ENCODE measurements around the gene PLEKHB1. TPM values are rescaled to one million over a fixed set of nuclear protein-coding genes. Genes with fewer than 3 reads are reported as not detected.

PLEKHB1 gene
- total RNA-seq, 3 donors from 2014 or later = 11.4 to 45.2 (median 19.7) TPM

DNA sequence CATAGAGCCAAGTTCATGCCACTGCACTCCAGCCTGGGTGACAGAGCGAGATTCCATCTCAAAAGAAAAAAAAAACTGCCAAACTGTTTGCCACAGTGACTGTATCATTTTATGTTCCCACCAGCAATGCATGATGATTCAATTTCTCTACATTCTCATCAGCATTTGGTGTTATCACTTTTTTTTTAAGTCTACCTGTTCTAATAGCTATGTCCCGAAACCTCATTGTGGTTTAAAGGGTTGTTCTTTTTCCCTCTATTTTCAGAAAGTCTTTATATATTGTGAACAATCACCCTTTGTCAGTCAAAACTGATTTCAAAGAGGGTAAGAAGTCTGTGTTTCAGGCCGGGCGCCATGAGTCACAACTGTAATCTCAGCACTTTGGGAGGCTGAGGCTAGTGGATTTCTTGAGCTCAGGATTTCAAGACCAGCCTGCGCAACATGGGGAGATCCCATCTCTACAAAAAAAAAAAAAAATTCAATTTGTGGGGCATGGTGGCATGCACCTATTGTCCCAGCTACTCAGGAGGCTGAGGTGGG lies 33.7 kb upstream of the PLEKHB1 start:
- DNase-seq (no peak), ATAC-seq (no peak)
- Histone ChIP-seq H3K36me3 (ENCODE audit: low read depth) (no peaks in the 10 kb centered on the region), H3K9me3 (no peaks in the 10 kb centered on the region), H3K4me3 (no peak overlapping the region), H3K4me1 (ENCODE audit: low read depth) (no peaks in the 10 kb centered on the region)
- TF ChIP-seq, protein P1, sequence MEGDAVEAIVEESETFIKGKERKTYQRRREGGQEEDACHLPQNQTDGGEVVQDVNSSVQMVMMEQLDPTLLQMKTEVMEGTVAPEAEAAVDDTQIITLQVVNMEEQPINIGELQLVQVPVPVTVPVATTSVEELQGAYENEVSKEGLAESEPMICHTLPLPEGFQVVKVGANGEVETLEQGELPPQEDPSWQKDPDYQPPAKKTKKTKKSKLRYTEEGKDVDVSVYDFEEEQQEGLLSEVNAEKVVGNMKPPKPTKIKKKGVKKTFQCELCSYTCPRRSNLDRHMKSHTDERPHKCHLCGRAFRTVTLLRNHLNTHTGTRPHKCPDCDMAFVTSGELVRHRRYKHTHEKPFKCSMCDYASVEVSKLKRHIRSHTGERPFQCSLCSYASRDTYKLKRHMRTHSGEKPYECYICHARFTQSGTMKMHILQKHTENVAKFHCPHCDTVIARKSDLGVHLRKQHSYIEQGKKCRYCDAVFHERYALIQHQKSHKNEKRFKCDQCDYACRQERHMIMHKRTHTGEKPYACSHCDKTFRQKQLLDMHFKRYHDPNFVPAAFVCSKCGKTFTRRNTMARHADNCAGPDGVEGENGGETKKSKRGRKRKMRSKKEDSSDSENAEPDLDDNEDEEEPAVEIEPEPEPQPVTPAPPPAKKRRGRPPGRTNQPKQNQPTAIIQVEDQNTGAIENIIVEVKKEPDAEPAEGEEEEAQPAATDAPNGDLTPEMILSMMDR (IDR thresholded peaks at IDR 0.05) = no peak
- intact Hi-C loops (cut with DNase I, micrococcal nuclease) = no loop called here

DNA sequence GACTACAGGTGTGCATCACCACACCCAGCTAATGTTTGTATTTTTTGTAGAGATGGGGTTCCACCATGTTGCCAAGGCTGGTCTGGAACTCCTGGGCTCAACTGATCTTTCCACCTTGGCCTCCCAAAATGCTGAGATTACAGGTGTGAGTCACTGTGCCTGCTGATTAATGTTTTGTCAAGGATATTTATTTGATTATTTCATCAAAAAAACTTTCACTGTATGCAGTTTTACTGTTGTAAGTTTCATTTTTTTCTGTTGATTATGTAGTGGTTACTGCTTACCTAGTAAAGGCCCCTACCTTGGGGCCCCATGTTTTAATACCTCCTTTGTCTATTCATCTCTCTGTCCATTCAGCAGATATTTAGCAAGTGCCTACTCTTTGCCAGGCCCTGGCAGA lies 31.8 kb upstream of the PLEKHB1 start:
- TF ChIP-seq, protein P1 (IDR thresholded peaks at IDR 0.05) = no peak
- no peak for ATAC-seq

DNA sequence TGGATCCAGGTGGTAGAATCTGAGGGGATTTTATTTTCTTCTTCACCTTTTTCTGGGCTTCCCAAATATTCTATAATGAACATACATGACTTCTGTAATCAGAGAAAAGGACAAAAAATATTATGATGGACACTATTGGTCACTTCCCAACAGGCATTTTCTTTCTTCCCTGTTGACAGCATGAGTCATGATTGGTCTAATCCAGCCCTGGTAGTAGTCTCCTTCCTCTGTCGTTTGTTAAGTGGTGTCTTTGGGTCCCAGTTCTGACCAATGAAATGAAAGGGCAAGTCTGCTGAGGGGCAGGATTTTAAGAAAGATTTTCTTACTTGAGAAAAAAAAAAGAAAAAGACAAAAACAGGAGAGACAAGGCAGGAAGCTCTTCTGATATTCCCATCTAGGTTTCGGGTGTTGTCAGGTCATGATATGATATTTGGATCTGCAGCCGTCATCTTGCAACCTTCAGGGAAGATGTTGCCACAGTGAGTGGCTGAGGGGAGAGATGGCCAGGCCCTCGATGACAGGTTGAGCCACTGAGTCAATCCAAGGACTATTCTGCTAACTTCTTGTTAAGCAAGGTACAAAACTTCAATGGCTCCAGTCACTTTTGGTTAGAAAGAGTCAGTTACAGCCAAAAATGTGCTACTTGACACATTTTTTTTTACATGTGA lies 23.3 kb upstream of the PLEKHB1 start:
- TF ChIP-seq, protein P1 (IDR thresholded peaks at IDR 0.05) = no peak
- ATAC-seq = no peak
- H3K4me3 ChIP-seq = no peak overlapping the region

More for the DNA sequence above, 31.8 kb upstream of the PLEKHB1 start:
- DNase-seq = no peak
- Histone ChIP-seq H3K9me3 (no peaks in the 10 kb centered on the region), H3K4me3 (no peak overlapping the region), H3K4me1 (ENCODE audit: low read depth) (no peaks in the 10 kb centered on the region), H3K36me3 (ENCODE audit: low read depth) (no peaks in the 10 kb centered on the region)
- intact Hi-C loops (cut with DNase I, micrococcal nuclease) = no loop called here

DNA sequence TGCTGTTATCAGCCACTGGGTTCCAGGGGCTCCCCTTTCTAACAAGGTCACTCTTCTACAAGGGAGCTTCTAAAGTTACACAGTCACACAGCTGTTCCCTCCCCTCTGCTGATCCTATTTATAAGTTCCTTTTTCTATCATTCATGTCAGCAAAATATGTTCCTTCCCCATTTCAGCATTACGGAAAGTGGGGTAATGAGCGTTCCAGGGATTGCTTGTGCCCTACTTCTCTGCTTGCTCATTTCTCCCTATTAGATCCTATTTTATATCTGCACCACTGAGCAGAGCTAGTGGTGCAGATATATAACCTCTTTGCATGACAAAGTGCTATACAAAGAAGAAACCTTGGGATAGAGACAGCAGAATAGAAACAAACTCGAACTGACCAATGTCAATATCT lies 22.7 kb upstream of the PLEKHB1 start:
- intact Hi-C loops (cut with DNase I, micrococcal nuclease) = no loop called here
- ATAC-seq = peak; percentile 42
- Histone ChIP-seq H3K4me3 (no peak overlapping the region), H3K9me3 (no peaks in the 10 kb centered on the region), H3K4me1 (ENCODE audit: low read depth) (no peaks in the 10 kb centered on the region), H3K36me3 (ENCODE audit: low read depth) (no peaks in the 10 kb centered on the region)
- DNase-seq = no peak
- TF ChIP-seq, protein P1 (IDR thresholded peaks at IDR 0.05) = no peak

More for the DNA sequence above, 23.3 kb upstream of the PLEKHB1 start:
- no peak for DNase-seq
- Histone ChIP-seq H3K36me3 (ENCODE audit: low read depth) (no peaks in the 10 kb centered on the region), H3K4me1 (ENCODE audit: low read depth) (no peaks in the 10 kb centered on the region), H3K9me3 (no peaks in the 10 kb centered on the region)
- intact Hi-C loops (cut with DNase I, micrococcal nuclease) = no loop called here

DNA sequence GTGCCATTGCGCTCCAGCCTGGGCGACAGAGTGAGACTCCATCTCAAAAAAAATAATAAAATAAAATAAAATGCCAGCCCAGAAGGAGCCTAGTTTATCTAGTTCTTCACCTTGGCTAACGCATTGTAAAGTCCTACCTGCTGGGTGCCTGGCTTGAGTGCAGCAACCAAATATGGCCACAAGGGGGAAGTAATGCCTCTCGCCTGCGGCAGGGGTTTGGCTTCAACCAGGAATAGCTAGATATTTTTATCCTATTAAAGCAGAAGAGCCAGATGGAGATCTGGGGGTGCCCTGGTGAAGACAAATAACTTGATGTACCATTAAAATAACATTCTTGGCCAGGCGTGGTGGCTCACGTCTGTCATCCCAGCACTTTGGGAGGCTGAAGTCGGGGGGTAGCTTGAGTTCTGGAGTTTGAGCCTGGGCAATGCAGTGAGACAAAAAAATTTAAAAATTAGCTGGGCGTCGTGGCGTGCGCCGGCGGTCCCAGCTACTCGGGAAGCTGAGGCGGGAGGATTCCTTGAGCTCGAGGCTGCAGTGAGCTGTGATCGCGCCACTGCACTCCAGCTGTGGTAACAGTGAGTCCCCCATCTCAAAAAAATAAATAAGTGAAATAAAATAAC lies 20.6 kb upstream of the PLEKHB1 start:
- Histone ChIP-seq H3K36me3 (ENCODE audit: low read depth) (no peaks in the 10 kb centered on the region), H3K4me1 (ENCODE audit: low read depth) (no peaks in the 10 kb centered on the region), H3K9me3 (no peaks in the 10 kb centered on the region), H3K4me3 (no peak overlapping the region)
- intact Hi-C loops (cut with DNase I, micrococcal nuclease) = loop anchor here in 1 of 2 donors (5.0 kb wide), 1 partner anchor 36 kb away; no protein-coding TSS in a partner anchor
- TF ChIP-seq, protein P1 (IDR thresholded peaks at IDR 0.05) = peak; percentile 92
- DNase-seq (peak; percentile 60 to 83 (median 76)), ATAC-seq (peak; percentile 95)

Data from mucosa of descending colon (tissue), 3 donors.